ENCODE measurements around the gene ADAM15.

The ADAM15 gene

GRCh38 chr1:155029513-155030242 lies 21.4 kb upstream of the ADAM15 start:
- no peak for DNase-seq (ENCODE audit: low read depth in 2 of 2)

- DNase-seq (ENCODE audit: low read depth in 2 of 2), result no peak
Measured at GRCh38 chr1:155030243-155030795, 20.8 kb upstream of the ADAM15 start.

- no peak for DNase-seq (ENCODE audit: low read depth in 2 of 2)
Measured at GRCh38 chr1:155030899-155031298, 20.2 kb upstream of the ADAM15 start.

GRCh38 chr1:155032886-155033285 lies 18.2 kb upstream of the ADAM15 start:
- no peak for DNase-seq (ENCODE audit: low read depth in 2 of 2)

GRCh38 chr1:155033524-155033923 lies 17.6 kb upstream of the ADAM15 start, which contains the start of the genes DCST1 and DCST2:
Gene DCST1 (plus strand): TSS chr1:155033824. CDS start chr1:155034037, 213 bp downstream.
Gene DCST2 (minus strand): TSS chr1:155033781. CDS start chr1:155033701, 80 bp downstream.
- DNase-seq (ENCODE audit: low read depth in 2 of 2), result no peak

- DNase-seq (ENCODE audit: low read depth in 2 of 2), result no peak
Measured at GRCh38 chr1:155034318-155035208, 16.6 kb upstream of the ADAM15 start.

GRCh38 chr1:155035936-155036335 lies 15.2 kb upstream of the ADAM15 start:
- no peak for DNase-seq (ENCODE audit: low read depth in 2 of 2)

GRCh38 chr1:155037043-155037442 lies 14.1 kb upstream of the ADAM15 start:
- no peak for DNase-seq (ENCODE audit: low read depth in 2 of 2)

GRCh38 chr1:155037851-155038441 lies 13.2 kb upstream of the ADAM15 start:
- no peak for DNase-seq (ENCODE audit: low read depth in 2 of 2)

GRCh38 chr1:155038602-155039307 lies 12.4 kb upstream of the ADAM15 start:
- DNase-seq (ENCODE audit: low read depth in 2 of 2), result no peak

- no peak for DNase-seq (ENCODE audit: low read depth in 2 of 2)
Measured at GRCh38 chr1:155039308-155039669, 11.8 kb upstream of the ADAM15 start.

GRCh38 chr1:155040358-155041093 lies 10.6 kb upstream of the ADAM15 start:
- no peak for DNase-seq (ENCODE audit: low read depth in 2 of 2)

- DNase-seq (ENCODE audit: low read depth in 2 of 2), result no peak
Measured at GRCh38 chr1:155042789-155043188, 8.3 kb upstream of the ADAM15 start.

- no peak for DNase-seq (ENCODE audit: low read depth in 2 of 2)
Measured at GRCh38 chr1:155043301-155043702, 7.8 kb upstream of the ADAM15 start.

GRCh38 chr1:155043793-155044192 lies 7.3 kb upstream of the ADAM15 start:
- no peak for DNase-seq (ENCODE audit: low read depth in 2 of 2)

- DNase-seq (ENCODE audit: low read depth in 2 of 2), result no peak
Measured at GRCh38 chr1:155044365-155044764, 6.8 kb upstream of the ADAM15 start.

GRCh38 chr1:155044812-155045657 lies 6.1 kb upstream of the ADAM15 start:
- peak in 1 of 2 donors; percentile 57 for DNase-seq (ENCODE audit: low read depth in 2 of 2)

GRCh38 chr1:155048449-155049334 lies 2.4 kb upstream of the ADAM15 start:
- DNase-seq (ENCODE audit: low read depth in 2 of 2), result no peak

Data from stimulated activated CD4-positive, alpha-beta T cell treated with anti-CD3 and anti-CD28 coated beads, Interleukin-15, amount 100 ng/mL, for 48 hours (primary cell).